IMR-90 (cell line): ENCODE measurements around the gene LHFPL6. TPM values are rescaled to one million over a fixed set of nuclear protein-coding genes. Genes with fewer than 3 reads are reported as not detected.

Experiments
- ATAC-seq: fragments of 200-7000 bp; cut with Tn5 transposase; 2 replicates; pipeline ENCODE4 v1.9.1; 2020; ENCODE audit warnings: low read depth, mild to moderate bottlenecking, moderate library complexity
- BruUV-seq: library from RNA; stranded (reverse); fragments of 400-500 nt; replicated peaks from 2 replicates; lab custom pipeline; 2021; lab: Mats Ljungman, UMichigan
- CTCF ChIA-PET: fragments of 300-600 bp; formaldehyde crosslinking; extraction: SDS; loops from one replicate; lab custom pipeline; 2021; ENCODE audit warnings: antibody characterized with exemption; lab: Yijun Ruan, JAX
- POLR2A ChIA-PET: fragments of 300-600 bp; sonication (Branson Sonifier 250); formaldehyde crosslinking; loops from one replicate; lab custom pipeline; 2022; ENCODE audit warnings: antibody characterized with exemption; ENCODE audit not compliant: unreplicated experiment; lab: Charles Lee
- DNase-seq: peaks from one replicate; pipeline ENCODE4 v3.0.0; 2013
- H2AFZ ChIP-seq: replicated peaks from 2 replicates; pipeline ENCODE3; 2013; ENCODE audit warnings: low read length, mild to moderate bottlenecking; ENCODE audit not compliant: poor library complexity
- H2AK5ac ChIP-seq: 2 replicates; pipeline ENCODE4 v1.6.1; 2013; ENCODE audit warnings: low read depth, low read length, inconsistent platforms
- H2AK9ac ChIP-seq: replicated peaks from 2 replicates; pipeline ENCODE3; 2013; ENCODE audit warnings: mild to moderate bottlenecking, low read depth, low read length, moderate library complexity; ENCODE audit not compliant: poor library complexity
- H2BK120ac ChIP-seq: 2 replicates; pipeline ENCODE4 v1.6.1; 2013; ENCODE audit warnings: low read depth, low read length, inconsistent platforms
- H2BK15ac ChIP-seq: 3 replicates; pipeline ENCODE4 v1.6.1; 2013; ENCODE audit warnings: low read depth, low read length, inconsistent platforms
- H2BK20ac ChIP-seq: 2 replicates; pipeline ENCODE4 v1.6.1; 2013; ENCODE audit warnings: low read depth, mild to moderate bottlenecking, inconsistent platforms, low read length, moderate library complexity
- H2BK5ac ChIP-seq: 2 replicates; pipeline ENCODE4 v1.6.1; 2013; ENCODE audit warnings: mild to moderate bottlenecking, low read depth, low read length, inconsistent platforms; ENCODE audit not compliant: poor library complexity, severe bottlenecking
- H3K14ac ChIP-seq: replicated peaks from 2 replicates; pipeline ENCODE4 v1.6.1; 2013; ENCODE audit warnings: low read depth, low read length, inconsistent platforms
- H3K18ac ChIP-seq: 2 replicates; pipeline ENCODE4 v1.6.1; 2013; ENCODE audit warnings: low read depth, low read length, control low read depth
- H3K23ac ChIP-seq: 2 replicates; pipeline ENCODE4 v1.6.1; 2013; ENCODE audit warnings: low read depth, low read length, inconsistent platforms
- H3K27ac ChIP-seq: 2 replicates; pipeline ENCODE4 v1.5.1; 2013; ENCODE audit warnings: mild to moderate bottlenecking, control low read depth, low read length; ENCODE audit not compliant: insufficient read depth
- H3K27me3 ChIP-seq: 2 replicates; pipeline ENCODE4 v1.6.1; 2013; ENCODE audit warnings: low read length; ENCODE audit not compliant: control insufficient read depth, insufficient read depth
- H3K36me3 ChIP-seq: 2 replicates; pipeline ENCODE4 v1.6.1; 2013; ENCODE audit warnings: low read length, mixed read lengths; ENCODE audit not compliant: control insufficient read depth, insufficient read depth
- H3K4ac ChIP-seq: 2 replicates; pipeline ENCODE4 v1.6.1; 2013; ENCODE audit warnings: low read depth, low read length, inconsistent platforms
- H3K4me1 ChIP-seq: 2 replicates; pipeline ENCODE4 v1.6.1; 2013; ENCODE audit warnings: low read length, mixed read lengths; ENCODE audit not compliant: control insufficient read depth, insufficient read depth
- H3K4me2 ChIP-seq: 2 replicates; pipeline ENCODE4 v1.6.1; 2013; ENCODE audit warnings: low read depth, mild to moderate bottlenecking, control low read depth, low read length, moderate library complexity
- H3K4me3 ChIP-seq: 2 replicates; pipeline ENCODE4 v1.5.1; 2013; ENCODE audit warnings: low read depth, mild to moderate bottlenecking, control low read depth, low read length, moderate library complexity; ENCODE audit not compliant: insufficient read depth
- H3K56ac ChIP-seq: 2 replicates; pipeline ENCODE4 v1.6.1; 2013; ENCODE audit warnings: low read length, inconsistent platforms; ENCODE audit not compliant: insufficient read depth; ENCODE audit errors: extremely low read depth
- H3K79me1 ChIP-seq, 2 experiments: 2 replicates each; pipeline ENCODE4 v1.6.1; 2013; ENCODE audit warnings: low read length in 2 of 2, inconsistent platforms in 1 of 2, low read depth in 1 of 2
- H3K9ac ChIP-seq: 2 replicates; pipeline ENCODE4 v1.6.1; 2013; ENCODE audit warnings: low read depth, low read length, control low read depth
- H3K9me1 ChIP-seq: 2 replicates; pipeline ENCODE4 v1.6.1; 2013; ENCODE audit warnings: low read length, inconsistent platforms; ENCODE audit not compliant: insufficient read depth
- H3K9me3 ChIP-seq: 2 replicates; pipeline ENCODE4 v1.6.1; 2013; ENCODE audit warnings: low read length; ENCODE audit not compliant: control insufficient read depth, insufficient read depth
- H4K20me1 ChIP-seq: 2 replicates; pipeline ENCODE4 v1.6.1; 2013; ENCODE audit warnings: low read length, inconsistent platforms; ENCODE audit not compliant: insufficient read depth
- H4K5ac ChIP-seq: 2 replicates; pipeline ENCODE4 v1.6.1; 2013; ENCODE audit warnings: mild to moderate bottlenecking, low read depth, low read length, control low read depth
- H4K8ac ChIP-seq, 2 experiments: 2 replicates each; pipeline ENCODE4 v1.6.1; 2013; ENCODE audit warnings: low read depth in 2 of 2, low read length in 2 of 2, control low read depth in 1 of 2, inconsistent platforms in 1 of 2
- H4K91ac ChIP-seq: 2 replicates; pipeline ENCODE4 v1.6.1; 2013; ENCODE audit warnings: low read depth, low read length, inconsistent platforms; ENCODE audit not compliant: insufficient read depth
- BHLHE40 ChIP-seq: fragments of 150-350 bp; IDR thresholded peaks from 2 replicates; pipeline ENCODE4 v1.6.1; 2016; ENCODE audit warnings: mild to moderate bottlenecking, low read depth, low read length
- CEBPB ChIP-seq: IDR thresholded peaks from 2 replicates; pipeline ENCODE4 v1.6.1; 2012; ENCODE audit warnings: low read depth, low read length, improper control_type of control experiment
- CHD1 ChIP-seq: IDR thresholded peaks from 2 replicates; pipeline ENCODE4 v1.6.1; 2012; ENCODE audit warnings: low read depth, low read length, improper control_type of control experiment
- CTCF ChIP-seq: conservative IDR thresholded peaks from 2 replicates; pipeline ENCODE4 v1.5.1; 2012; ENCODE audit warnings: mild to moderate bottlenecking, low read depth, low read length, improper control_type of control experiment
- ELK1 ChIP-seq: fragments of 150-350 bp; IDR thresholded peaks from 2 replicates; pipeline ENCODE4 v1.6.1; 2016; ENCODE audit warnings: low read depth, mild to moderate bottlenecking, low read length, moderate library complexity, borderline replicate concordance
- FOS ChIP-seq: fragments of 150-350 bp; IDR thresholded peaks from 2 replicates; pipeline ENCODE4 v1.6.1; 2016; ENCODE audit warnings: low read depth, low read length
- MAFK ChIP-seq: IDR thresholded peaks from 2 replicates; pipeline ENCODE4 v1.6.1; 2012; ENCODE audit warnings: low read depth, low read length, improper control_type of control experiment
- MAZ ChIP-seq: IDR thresholded peaks from 2 replicates; pipeline ENCODE4 v1.6.1; 2012; ENCODE audit warnings: low read depth, mild to moderate bottlenecking, low read length, improper control_type of control experiment, moderate library complexity, borderline replicate concordance
- MXI1 ChIP-seq: IDR thresholded peaks from 2 replicates; pipeline ENCODE4 v1.6.1; 2012; ENCODE audit warnings: low read depth, mild to moderate bottlenecking, low read length, moderate library complexity, borderline replicate concordance
- NFE2L2 ChIP-seq: fragments of 150-350 bp; IDR thresholded peaks from 2 replicates; pipeline ENCODE4 v1.6.1; 2016; ENCODE audit warnings: low read depth, mild to moderate bottlenecking, low read length
- POLR2A ChIP-seq: IDR thresholded peaks from 2 replicates; pipeline ENCODE4 v1.6.1; 2012; ENCODE audit warnings: mild to moderate bottlenecking, low read depth, low read length
- RAD21 ChIP-seq: IDR thresholded peaks from 2 replicates; pipeline ENCODE4 v1.6.1; 2012; ENCODE audit warnings: low read length, improper control_type of control experiment
- RCOR1 ChIP-seq: IDR thresholded peaks from 2 replicates; pipeline ENCODE4 v1.6.1; 2012; ENCODE audit warnings: mild to moderate bottlenecking, low read length, improper control_type of control experiment; ENCODE audit not compliant: insufficient replicate concordance
- RFX5 ChIP-seq: IDR thresholded peaks from 2 replicates; pipeline ENCODE4 v1.8.0; 2012; ENCODE audit warnings: low read depth, mild to moderate bottlenecking, low read length, moderate library complexity
- SMC3 ChIP-seq: fragments of 150-350 bp; IDR thresholded peaks from 2 replicates; pipeline ENCODE4 v1.6.1; 2016; ENCODE audit warnings: low read depth, mild to moderate bottlenecking, antibody characterized with exemption, low read length, moderate library complexity
- USF2 ChIP-seq: fragments of 150-350 bp; IDR thresholded peaks from 2 replicates; pipeline ENCODE4 v1.6.1; 2017; ENCODE audit warnings: mild to moderate bottlenecking, antibody characterized with exemption, low read length, low read depth
- WGBS, 2 experiments: methylation state at CpG; one replicate each; pipeline versions ENCODE4 v1.1.5 to v1.1.7; 2013; ENCODE audit warnings: missing lambda C conversion rate in 2 of 2; ENCODE audit not compliant: insufficient read length in 1 of 2; ENCODE audit errors: extremely low coverage in 2 of 2; 5-methylcytosine and 5-hydroxymethylcytosine counted together
- dilution Hi-C: fragments of 300-500 bp; cut with HindIII; formaldehyde crosslinking; loops from one replicate; pipeline ENCODE4 v1.14.3; 2018; ENCODE audit warnings: low sequenced_read_pairs; ENCODE audit not compliant: unreplicated experiment
- in situ Hi-C: fragments of 300-500 bp; cut with MboI; formaldehyde crosslinking; loops from 3 replicates; pipeline ENCODE4 v1.14.3; 2019; ENCODE audit warnings: low sequenced_read_pairs, inconsistent platforms, mixed read lengths
- intact Hi-C: fragments of 100-400 bp; cut with micrococcal nuclease; formaldehyde crosslinking; loops from 2 replicates; pipeline ENCODE4 v1.10.0; 2022
- polyA plus RNA-seq, 3 experiments: library from polyadenylated mRNA; depleted of rRNA; stranded (reverse); fragments of >200 nt; gene quantifications; 2 replicates each; pipeline ENCODE4 v1.2.3, GENCODE V29; 2012; ENCODE audit warnings: low replicate concordance in 1 of 3
- total RNA-seq: library from RNA; depleted of rRNA; stranded (reverse); fragments of >200 nt; gene quantifications from 2 replicates; pipeline ENCODE4 v1.2.3, GENCODE V29; 2012

LHFPL6 gene
- total and polyA plus RNA-seq, 2 of the 4 experiments (the other 2 are of a cell fraction), result 24.7 to 36.1 TPM

DNA sequence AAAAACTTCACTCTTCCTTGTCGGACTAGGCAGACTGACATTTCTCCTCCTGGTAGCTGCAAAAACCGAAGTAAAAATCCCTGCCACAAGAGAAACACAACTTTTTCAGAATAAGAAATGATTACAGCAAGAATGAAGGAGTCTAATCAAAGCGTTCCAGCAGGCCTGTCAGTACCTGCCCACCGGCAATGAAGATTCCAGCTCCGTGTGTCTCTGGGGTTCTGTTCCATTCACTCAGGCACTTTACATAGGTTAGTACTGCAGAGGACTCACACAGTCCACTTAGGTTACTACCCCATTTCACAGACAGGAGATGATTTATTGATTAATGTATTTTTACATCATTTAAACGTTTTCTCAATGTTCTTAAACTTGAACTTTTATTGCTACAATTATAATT lies 289.3 kb downstream of the LHFPL6 start:
- dilution Hi-C loops, result no loop called here
- Histone ChIP-seq H2AK9ac (no peak overlapping the region), H3K56ac (no peak overlapping the region), H2BK15ac (no peak overlapping the region), H2AFZ (no peak overlapping the region), H3K4me1 (peaks cover 3% of the 10 kb centered on the region; the same call in 1 of the 2 replicates), H3K9me3 (no peaks in the 10 kb centered on the region), H3K9ac (no peak overlapping the region), H3K4me3 (no peak overlapping the region), H3K27ac (no peak overlapping the region), H2BK20ac (no peak overlapping the region), H4K5ac (no peak overlapping the region), H3K14ac (no peak overlapping the region), H3K4me2 (no peak overlapping the region), H3K27me3 (no peaks in the 10 kb centered on the region; the same call in 1 of the 2 replicates), H3K79me1 (no peaks in the 10 kb centered on the region), H4K91ac (no peak overlapping the region), H2BK120ac (no peak overlapping the region), H2AK5ac (no peak overlapping the region), H2BK5ac (no peak overlapping the region), H3K36me3 (no peaks in the 10 kb centered on the region), H3K9me1 (no peaks in the 10 kb centered on the region), H4K8ac (no peak overlapping the region), H3K4ac (no peak overlapping the region), H3K18ac (no peak overlapping the region), H3K23ac (no peak overlapping the region), H4K20me1 (no peaks in the 10 kb centered on the region)
- 80% methylated on average over 1 of the region's 6 CpGs; no CpG with 5 or more reads in 1 of the 2 experiments for WGBS, 2 experiments
- CTCF ChIA-PET, result interaction anchor here (0.9 to 1.4 kb wide), 2 partner anchors 24 to 38 kb away, joined by 3 to 4 read pairs; no protein-coding TSS in a partner anchor
- no peak for TF ChIP-seq RAD21
- no peak for TF ChIP-seq BHLHE40
- TF ChIP-seq RCOR1, result no peak
- TF ChIP-seq NFE2L2, result no peak
- TF ChIP-seq MAZ, result no peak
- TF ChIP-seq MXI1, result no peak
- no peak for TF ChIP-seq SMC3
- TF ChIP-seq USF2, result no peak
- TF ChIP-seq CEBPB, result no peak
- TF ChIP-seq CTCF, result no peak
- TF ChIP-seq RFX5, result no peak
- TF ChIP-seq MAFK, result no peak
- TF ChIP-seq CHD1, result no peak
- TF ChIP-seq ELK1, result no peak
- TF ChIP-seq FOS, result no peak
- no peak for TF ChIP-seq POLR2A
- DNase-seq (no peak), ATAC-seq (no peak)
- POLR2A ChIA-PET, result no interaction called here
- intact Hi-C loops, result no loop called here
- in situ Hi-C loops, result no loop called here
- BruUV-seq, result no TSS peak
